Small intestine (tissue), 7 donors: ENCODE measurements around the gene MAPK9. TPM values are rescaled to one million over a fixed set of nuclear protein-coding genes. Genes with fewer than 3 reads are reported as not detected.

Experiments used
- DNase-seq, 2 donors: peaks; one replicate each; pipeline versions ENCODE4 v3.0.0 to v3.0.0-alpha.2; 2013
- FAIRE-seq: peaks from 2 replicates; lab custom pipeline; 2012; peaks lifted over from hg19 to GRCh38; lab: Jason Lieb, UNC
- H3K27ac ChIP-seq, 3 donors: one replicate each; pipeline ENCODE4 v1.5.1; 2013; ENCODE audit warnings: low read length in 2 of 3, mild to moderate bottlenecking in 2 of 3, control low read depth in 1 of 3, inconsistent platforms in 1 of 3, low read depth in 1 of 3, moderate library complexity in 1 of 3
- H3K27me3 ChIP-seq, 3 donors: one replicate each; pipeline ENCODE4 v1.6.1; 2013; ENCODE audit warnings: low read length in 3 of 3, inconsistent platforms in 1 of 3; ENCODE audit not compliant: control insufficient read depth in 3 of 3, insufficient read depth in 3 of 3
- H3K36me3 ChIP-seq, 3 donors: one replicate each; pipeline ENCODE4 v1.6.1; 2013; ENCODE audit warnings: low read length in 3 of 3, inconsistent platforms in 1 of 3, low read depth in 1 of 3, mild to moderate bottlenecking in 1 of 3, moderate library complexity in 1 of 3; ENCODE audit not compliant: control insufficient read depth in 3 of 3, insufficient read depth in 2 of 3
- H3K4me1 ChIP-seq, 3 donors: one replicate each; pipeline ENCODE4 v1.6.1; 2013; ENCODE audit warnings: low read length in 2 of 3, inconsistent platforms in 1 of 3, low read depth in 1 of 3, mild to moderate bottlenecking in 1 of 3, moderate library complexity in 1 of 3; ENCODE audit not compliant: control insufficient read depth in 3 of 3, insufficient read depth in 2 of 3
- H3K4me3 ChIP-seq, 3 donors: one replicate each; pipeline ENCODE4 v1.5.1; 2013; ENCODE audit warnings: low read length in 3 of 3, control low read depth in 1 of 3, inconsistent platforms in 1 of 3, low read depth in 1 of 3, mild to moderate bottlenecking in 1 of 3, moderate library complexity in 1 of 3
- H3K9me3 ChIP-seq, 2 donors: one replicate each; pipeline ENCODE4 v1.6.1; 2013; ENCODE audit warnings: low read depth in 1 of 2, low read length in 1 of 2; ENCODE audit not compliant: control insufficient read depth in 2 of 2, insufficient read depth in 1 of 2
- WGBS, 3 donors: extraction: QIAGEN DNeasy Blood & Tissue Kit; methylation state at CpG; one replicate each; pipeline ENCODE4 v1.1.7; 2013; 5-methylcytosine and 5-hydroxymethylcytosine counted together
- polyA plus RNA-seq, 4 donors: library from polyadenylated mRNA; stranded (reverse) in 3 of 4; unstranded in 1 of 4; fragments of 200-250 nt in 3 of 4; fragments of 120-200 nt in 1 of 4; gene quantifications; one replicate each; pipeline versions ENCODE4 v1.2.1 to v1.2.3, GENCODE V29; 2013
- donor health status: healthy with polysubstance abuse.
- donor health status: control.
- donor health status: control.
- donor health status: Bipolar disorder and iron deficiency.
- donor health status: healthy.

The MAPK9 gene
- polyA plus RNA-seq, 4 donors, result 13.2 to 29.1 (median 16.1) TPM

DNA sequence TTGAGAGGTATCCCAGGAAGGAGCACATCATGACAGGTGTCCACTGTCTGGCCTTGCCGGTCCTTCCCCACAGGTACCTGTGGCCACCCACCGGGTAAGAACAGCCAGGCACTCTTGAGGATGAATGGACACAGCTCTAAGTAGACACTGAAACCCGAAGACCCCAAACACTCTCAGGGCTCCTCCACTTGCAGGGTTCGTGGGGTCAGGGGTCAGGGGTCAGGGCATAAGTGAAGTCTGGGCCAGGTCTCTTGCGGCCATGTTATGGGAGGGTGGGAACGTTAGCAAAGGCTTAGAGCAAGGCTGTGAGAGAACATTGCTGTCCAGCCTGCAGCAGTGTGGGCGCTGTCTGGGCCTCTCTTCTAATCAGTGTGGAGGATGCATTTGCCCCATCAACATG lies 40.0 kb downstream of the MAPK9 start:
- Histone ChIP-seq H3K9me3 (peaks cover 17 to 89% of the 10 kb centered on the region in 2 donors), H3K36me3 (peaks cover 25 to 68% (median 26%) of the 10 kb centered on the region in 3 donors), H3K4me3 (no peak overlapping the region), H3K27ac (no peak overlapping the region), H3K4me1 (no peaks in the 10 kb centered on the region), H3K27me3 (no peaks in the 10 kb centered on the region)
- WGBS, 3 donors, result 95 to 97% (median 96%) methylated on average over 7 of the region's 7 CpGs
- FAIRE-seq, result no peak
- no peak for DNase-seq

DNA sequence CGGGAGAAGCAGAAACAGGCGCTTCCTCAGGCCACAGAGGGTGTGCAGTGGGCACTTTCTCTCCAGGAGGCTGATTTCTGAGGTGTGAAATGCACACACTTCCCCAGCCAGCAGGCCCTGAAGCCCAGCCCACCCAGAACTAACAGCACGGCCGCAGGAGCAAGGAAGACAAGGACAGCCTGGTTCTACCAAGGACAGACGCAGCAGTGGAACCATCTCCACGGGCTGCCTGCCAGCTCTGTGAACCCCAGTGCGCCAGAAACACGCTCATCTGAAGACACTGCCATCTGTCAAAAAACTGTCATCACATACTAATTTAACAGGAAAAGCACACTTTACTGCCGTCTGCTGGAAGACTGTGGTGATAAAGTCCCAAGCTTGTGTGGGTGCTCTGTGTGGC lies 40.7 kb downstream of the MAPK9 start:
- 95 to 98% (median 96%) methylated on average over 9 of the region's 9 CpGs for WGBS, 3 donors
- no peak for FAIRE-seq
- no peaks in the 10 kb centered on the region for H3K4me1 ChIP-seq
- peaks cover 17 to 83% of the 10 kb centered on the region in 2 donors for H3K9me3 ChIP-seq
- no peak for DNase-seq
- H3K27ac ChIP-seq, result no peak overlapping the region
- no peaks in the 10 kb centered on the region for H3K27me3 ChIP-seq
- no peak overlapping the region for H3K4me3 ChIP-seq
- H3K36me3 ChIP-seq, result peaks cover 21 to 63% (median 25%) of the 10 kb centered on the region in 3 donors

DNA sequence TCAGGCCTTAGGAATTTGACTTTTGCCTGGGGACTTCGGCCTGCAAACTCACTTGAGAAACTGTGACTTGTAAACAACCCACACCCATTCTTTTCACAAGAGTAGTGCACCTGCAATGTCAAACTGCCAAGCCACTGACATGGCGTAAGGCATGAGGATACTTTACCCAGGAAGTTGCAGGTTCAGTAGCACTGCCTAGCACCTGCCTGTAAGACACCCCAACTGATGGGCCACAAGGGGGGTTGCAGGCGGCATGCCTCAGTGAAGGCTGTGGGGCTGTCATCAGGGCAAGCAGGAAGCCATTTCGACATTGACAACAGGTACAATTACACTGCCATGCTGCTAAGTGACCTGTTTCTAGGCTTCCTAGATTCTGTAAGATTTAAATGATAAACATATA lies 41.6 kb downstream of the MAPK9 start:
- DNase-seq, result no peak
- 94 to 96% (median 95%) methylated on average over 4 of the region's 4 CpGs for WGBS, 3 donors

DNA sequence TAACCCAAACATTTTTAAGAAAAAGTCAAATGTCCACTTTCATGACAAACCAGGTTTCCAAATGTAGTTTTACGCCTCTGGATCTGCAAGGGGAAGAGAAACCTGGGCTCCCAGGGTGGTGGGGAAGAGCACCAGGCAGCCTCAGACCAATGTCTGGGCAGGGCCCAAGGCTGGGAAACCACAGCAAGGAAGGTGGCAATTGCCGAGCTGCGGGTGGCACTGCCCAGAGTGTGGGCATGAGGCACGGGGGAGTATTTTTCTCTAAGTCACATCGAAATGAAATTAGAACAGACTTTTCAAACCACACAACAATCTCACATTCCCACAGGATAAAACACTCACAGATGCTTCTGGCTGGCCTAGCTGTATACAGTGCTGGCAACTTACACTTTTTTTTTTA lies 50.3 kb downstream of the MAPK9 start:
- 95 to 99% (median 97%) methylated on average over 5 of the region's 5 CpGs for WGBS, 3 donors
- no peak for FAIRE-seq
- Histone ChIP-seq H3K27ac (no peak overlapping the region), H3K27me3 (no peaks in the 10 kb centered on the region), H3K4me1 (no peaks in the 10 kb centered on the region), H3K4me3 (no peak overlapping the region), H3K9me3 (peaks cover 3 to 10% of the 10 kb centered on the region in 2 donors), H3K36me3 (peaks cover 20 to 31% (median 30%) of the 10 kb centered on the region in 3 donors)
- no peak for DNase-seq

More for the DNA sequence above, 41.6 kb downstream of the MAPK9 start:
- no peak for FAIRE-seq
- Histone ChIP-seq H3K27ac (no peak overlapping the region), H3K36me3 (peaks cover 22 to 64% (median 25%) of the 10 kb centered on the region in 3 donors), H3K4me3 (no peak overlapping the region), H3K4me1 (no peaks in the 10 kb centered on the region), H3K27me3 (no peaks in the 10 kb centered on the region), H3K9me3 (peaks cover 15 to 80% of the 10 kb centered on the region in 2 donors)

DNA sequence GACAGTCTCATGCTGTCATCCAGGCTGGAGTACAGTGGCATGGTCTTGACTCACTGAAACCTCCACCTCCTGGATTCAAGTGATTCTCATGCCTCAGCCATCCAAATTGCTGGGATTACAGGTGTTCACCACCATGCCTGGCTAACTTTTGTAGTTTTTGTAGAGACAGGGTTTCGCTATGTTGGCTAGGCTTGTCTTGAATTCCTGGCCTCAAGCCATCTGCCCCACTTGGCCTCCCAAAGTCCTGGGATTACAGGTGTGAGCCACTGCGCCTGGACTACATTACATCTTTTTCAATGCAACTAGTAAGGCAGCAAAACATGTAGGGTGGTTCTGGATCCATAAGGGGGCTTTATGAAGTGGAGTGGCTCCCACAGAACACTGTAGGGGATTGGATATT lies 53.3 kb downstream of the MAPK9 start:
- 97 to 100% (median 97%) methylated on average over 2 of the region's 2 CpGs for WGBS, 3 donors
- no peak overlapping the region for H3K4me3 ChIP-seq
- no peaks in the 10 kb centered on the region for H3K9me3 ChIP-seq
- H3K27ac ChIP-seq, result no peak overlapping the region
- no peak for DNase-seq
- H3K36me3 ChIP-seq, result peaks cover 20 to 33% (median 26%) of the 10 kb centered on the region in 3 donors
- H3K27me3 ChIP-seq, result no peaks in the 10 kb centered on the region
- FAIRE-seq, result no peak
- peaks cover 0 to 4% (median 0%) of the 10 kb centered on the region in 3 donors for H3K4me1 ChIP-seq

DNA sequence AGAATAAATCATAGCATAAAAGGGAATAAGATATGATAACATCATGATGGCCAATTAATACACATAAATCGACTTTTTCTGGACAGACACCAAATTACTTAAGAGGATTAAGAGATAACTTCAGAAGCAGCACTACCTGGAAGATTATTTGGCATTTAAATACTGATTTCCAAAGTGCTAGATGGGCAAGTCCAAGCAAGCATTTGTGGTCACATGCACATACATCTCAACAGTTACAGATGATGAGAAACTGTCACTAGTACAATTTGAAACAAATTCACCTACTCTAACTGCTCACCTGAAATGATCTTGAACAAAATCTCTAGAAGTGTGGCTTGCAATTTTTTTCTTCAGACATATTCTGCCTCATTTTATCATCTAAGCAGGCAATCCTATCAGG lies 56.0 kb downstream of the MAPK9 start:
- no peak overlapping the region for H3K27ac ChIP-seq
- no peak for DNase-seq
- peaks cover 0 to 5% of the 10 kb centered on the region in 2 donors for H3K9me3 ChIP-seq
- peaks cover 0 to 4% (median 0%) of the 10 kb centered on the region in 3 donors for H3K4me1 ChIP-seq
- H3K27me3 ChIP-seq, result no peaks in the 10 kb centered on the region
- 84 to 98% (median 93%) methylated on average over 1 of the region's 1 CpG for WGBS, 3 donors
- no peak overlapping the region for H3K4me3 ChIP-seq
- H3K36me3 ChIP-seq, result peaks cover 14 to 25% (median 16%) of the 10 kb centered on the region in 3 donors
- FAIRE-seq, result no peak

DNA sequence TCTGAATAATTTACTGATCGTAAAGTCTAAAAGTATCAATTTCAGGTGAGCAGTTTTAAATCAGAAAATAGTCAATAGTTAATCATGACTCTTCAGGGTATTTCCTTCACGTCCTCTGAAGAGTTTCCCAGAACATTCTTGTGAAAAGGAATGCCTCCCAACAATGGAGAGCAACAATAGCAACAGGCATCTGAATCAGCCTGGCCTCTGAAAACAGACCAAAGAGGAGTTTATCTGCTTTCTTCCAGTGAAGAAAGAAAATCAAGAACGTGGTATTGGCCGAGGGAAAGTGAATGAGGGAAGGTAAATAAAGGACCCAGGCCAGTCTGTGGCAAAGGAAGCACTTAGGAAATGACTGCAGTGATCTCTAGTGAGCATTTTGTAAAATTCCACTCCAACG lies 56.8 kb downstream of the MAPK9 start:
- Histone ChIP-seq H3K4me1 (peaks cover 0 to 4% (median 0%) of the 10 kb centered on the region in 3 donors), H3K9me3 (peaks cover 0 to 5% of the 10 kb centered on the region in 2 donors), H3K36me3 (peaks cover 10 to 19% (median 11%) of the 10 kb centered on the region in 3 donors), H3K27me3 (no peaks in the 10 kb centered on the region), H3K4me3 (no peak overlapping the region), H3K27ac (no peak overlapping the region)
- DNase-seq, result no peak
- WGBS, 3 donors, result 91 to 94% (median 92%) methylated on average over 5 of the region's 5 CpGs
- no peak for FAIRE-seq

DNA sequence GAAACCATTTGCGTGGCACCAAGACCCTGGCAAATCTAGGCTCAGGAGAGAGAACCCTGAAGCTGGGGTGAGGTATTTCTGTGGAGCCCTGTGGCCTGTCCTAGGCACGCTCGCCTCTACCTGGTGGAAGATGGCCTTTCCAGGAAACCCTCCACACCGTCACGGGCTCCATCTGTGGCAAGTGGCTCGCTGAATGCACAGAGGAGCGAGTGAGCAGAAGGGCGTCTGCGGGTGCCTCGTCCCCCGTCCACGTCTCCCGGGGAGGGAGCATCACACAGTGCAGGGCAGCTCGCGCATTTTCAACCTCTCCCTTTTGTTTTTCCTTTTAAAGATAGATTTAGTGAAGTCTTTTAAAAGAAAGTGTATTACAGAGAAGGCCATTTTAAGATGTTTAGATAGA lies 57.6 kb downstream of the MAPK9 start:
- DNase-seq, result no peak
- WGBS, 3 donors, result 93 to 96% (median 95%) methylated on average over 15 of the region's 15 CpGs
- no peak for FAIRE-seq

DNA sequence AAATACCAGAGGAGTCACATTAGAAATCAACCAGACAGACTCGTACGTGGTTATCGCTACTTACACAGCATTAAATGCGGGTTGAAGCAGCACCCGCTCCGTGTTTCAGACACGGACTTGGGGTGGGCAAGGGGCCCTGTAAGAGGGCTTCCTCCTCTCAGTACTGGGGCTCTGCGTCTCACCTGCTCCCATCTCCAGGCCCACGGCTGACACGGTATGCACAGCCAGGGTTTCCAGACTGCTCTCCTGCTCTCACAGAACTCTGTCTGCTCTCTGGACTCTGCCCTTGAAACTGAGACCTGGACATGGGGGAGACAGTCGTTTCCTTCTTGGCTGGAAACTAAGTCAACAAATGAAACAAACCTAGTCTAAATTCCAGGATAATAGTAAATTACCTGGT lies 58.2 kb downstream of the MAPK9 start:
- no peaks in the 10 kb centered on the region for H3K27me3 ChIP-seq
- FAIRE-seq (no peak), DNase-seq (peak; percentile 37 to 87)
- 71 to 74% (median 71%) methylated on average over 11 of the region's 11 CpGs for WGBS, 3 donors
- peaks cover 6 to 15% (median 8%) of the 10 kb centered on the region in 3 donors for H3K36me3 ChIP-seq
- H3K4me3 ChIP-seq, result peak overlapping the region in 1 of 3 donors; percentile 9
- H3K9me3 ChIP-seq, result peaks cover 0 to 5% of the 10 kb centered on the region in 2 donors
- H3K4me1 ChIP-seq, result peaks cover 0 to 4% (median 0%) of the 10 kb centered on the region in 3 donors
- H3K27ac ChIP-seq, result peak overlapping the region in 1 of 3 donors; percentile 81

More for the DNA sequence above, 57.6 kb downstream of the MAPK9 start:
- Histone ChIP-seq H3K27me3 (no peaks in the 10 kb centered on the region), H3K27ac (peak overlapping the region in 1 of 3 donors; percentile 81), H3K4me3 (no peak overlapping the region), H3K36me3 (peaks cover 9 to 19% (median 10%) of the 10 kb centered on the region in 3 donors), H3K4me1 (peaks cover 0 to 4% (median 0%) of the 10 kb centered on the region in 3 donors), H3K9me3 (peaks cover 0 to 5% of the 10 kb centered on the region in 2 donors)
